ENCODE data around the gene TEDDM1.

DNA sequence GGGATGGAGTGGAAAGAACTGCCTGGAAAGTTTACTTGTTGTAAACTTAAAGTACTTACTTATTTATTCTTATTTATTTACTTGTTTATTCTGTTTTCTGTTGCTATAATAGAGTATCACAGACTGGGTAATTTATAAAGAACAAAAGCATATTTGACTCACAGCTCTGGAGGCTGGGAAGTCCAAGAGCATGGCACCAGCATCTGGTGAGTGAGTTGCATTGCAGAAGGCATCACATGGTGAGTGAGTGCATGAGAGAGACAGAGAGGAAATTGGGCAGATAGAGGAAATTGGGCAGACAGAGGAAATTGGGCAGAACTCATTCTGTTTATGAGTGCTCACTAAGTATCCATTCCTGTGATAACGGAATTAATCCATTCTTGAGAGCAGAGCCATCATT lies 37.9 kb upstream of the TEDDM1 start:
- TF ChIP-seq, protein P1, sequence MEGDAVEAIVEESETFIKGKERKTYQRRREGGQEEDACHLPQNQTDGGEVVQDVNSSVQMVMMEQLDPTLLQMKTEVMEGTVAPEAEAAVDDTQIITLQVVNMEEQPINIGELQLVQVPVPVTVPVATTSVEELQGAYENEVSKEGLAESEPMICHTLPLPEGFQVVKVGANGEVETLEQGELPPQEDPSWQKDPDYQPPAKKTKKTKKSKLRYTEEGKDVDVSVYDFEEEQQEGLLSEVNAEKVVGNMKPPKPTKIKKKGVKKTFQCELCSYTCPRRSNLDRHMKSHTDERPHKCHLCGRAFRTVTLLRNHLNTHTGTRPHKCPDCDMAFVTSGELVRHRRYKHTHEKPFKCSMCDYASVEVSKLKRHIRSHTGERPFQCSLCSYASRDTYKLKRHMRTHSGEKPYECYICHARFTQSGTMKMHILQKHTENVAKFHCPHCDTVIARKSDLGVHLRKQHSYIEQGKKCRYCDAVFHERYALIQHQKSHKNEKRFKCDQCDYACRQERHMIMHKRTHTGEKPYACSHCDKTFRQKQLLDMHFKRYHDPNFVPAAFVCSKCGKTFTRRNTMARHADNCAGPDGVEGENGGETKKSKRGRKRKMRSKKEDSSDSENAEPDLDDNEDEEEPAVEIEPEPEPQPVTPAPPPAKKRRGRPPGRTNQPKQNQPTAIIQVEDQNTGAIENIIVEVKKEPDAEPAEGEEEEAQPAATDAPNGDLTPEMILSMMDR (conservative IDR thresholded peaks at IDR 0.05; ENCODE audit: low read length) = no peak
- no peak for TF ChIP-seq EZH2phosphoT487 (IDR thresholded peaks at IDR 0.05; ENCODE audit: borderline replicate concordance, low read depth, low read length)
